Fibroblast of lung (primary cell): ENCODE results near the gene ZBED5.

Experiments used
- CTCF ChIP-seq, 2 donors: IDR thresholded peaks in 1 of 2; conservative IDR thresholded peaks in 1 of 2; 1 replicate in 1 of 2; 2 replicates in 1 of 2; pipeline ENCODE4 v1.5.1; 2011 to 2012; ENCODE audit warnings: low read length in 2 of 2, control low read depth in 1 of 2, inconsistent platforms in 1 of 2, low read depth in 1 of 2, mild to moderate bottlenecking in 1 of 2
- EZH2 ChIP-seq: IDR thresholded peaks from 2 replicates; pipeline ENCODE4 v1.5.1; 2012; ENCODE audit warnings: low read length, control low read depth, mild to moderate bottlenecking; ENCODE audit errors: missing control alignments

- no peak for TF ChIP-seq CTCF (conservative IDR thresholded peaks at IDR 0.05 in 1 of 2, IDR thresholded peaks at IDR 0.05 in 1 of 2; ENCODE audit: low read depth in 1 of 2, low read length in 2 of 2)
- TF ChIP-seq EZH2, result no peak
Measured at GRCh38 chr11:10900681-10901415, 43.0 kb upstream of the ZBED5 start.
